GM08714 (cell line): ENCODE data around the gene ZNF185.

Experiments used
- H3K4me3 ChIP-seq: fragments of 200-500 bp; sonication (Bioruptor generic); 2 replicates; pipeline ENCODE4 v1.5.1; 2014; ENCODE audit warnings: mild to moderate bottlenecking, low read length, inconsistent platforms
- ZNF274 ChIP-seq: IDR thresholded peaks from 2 replicates; pipeline ENCODE4 v1.6.1; 2012; ENCODE audit warnings: mild to moderate bottlenecking, low read depth, low read length

Gene ZNF185

DNA sequence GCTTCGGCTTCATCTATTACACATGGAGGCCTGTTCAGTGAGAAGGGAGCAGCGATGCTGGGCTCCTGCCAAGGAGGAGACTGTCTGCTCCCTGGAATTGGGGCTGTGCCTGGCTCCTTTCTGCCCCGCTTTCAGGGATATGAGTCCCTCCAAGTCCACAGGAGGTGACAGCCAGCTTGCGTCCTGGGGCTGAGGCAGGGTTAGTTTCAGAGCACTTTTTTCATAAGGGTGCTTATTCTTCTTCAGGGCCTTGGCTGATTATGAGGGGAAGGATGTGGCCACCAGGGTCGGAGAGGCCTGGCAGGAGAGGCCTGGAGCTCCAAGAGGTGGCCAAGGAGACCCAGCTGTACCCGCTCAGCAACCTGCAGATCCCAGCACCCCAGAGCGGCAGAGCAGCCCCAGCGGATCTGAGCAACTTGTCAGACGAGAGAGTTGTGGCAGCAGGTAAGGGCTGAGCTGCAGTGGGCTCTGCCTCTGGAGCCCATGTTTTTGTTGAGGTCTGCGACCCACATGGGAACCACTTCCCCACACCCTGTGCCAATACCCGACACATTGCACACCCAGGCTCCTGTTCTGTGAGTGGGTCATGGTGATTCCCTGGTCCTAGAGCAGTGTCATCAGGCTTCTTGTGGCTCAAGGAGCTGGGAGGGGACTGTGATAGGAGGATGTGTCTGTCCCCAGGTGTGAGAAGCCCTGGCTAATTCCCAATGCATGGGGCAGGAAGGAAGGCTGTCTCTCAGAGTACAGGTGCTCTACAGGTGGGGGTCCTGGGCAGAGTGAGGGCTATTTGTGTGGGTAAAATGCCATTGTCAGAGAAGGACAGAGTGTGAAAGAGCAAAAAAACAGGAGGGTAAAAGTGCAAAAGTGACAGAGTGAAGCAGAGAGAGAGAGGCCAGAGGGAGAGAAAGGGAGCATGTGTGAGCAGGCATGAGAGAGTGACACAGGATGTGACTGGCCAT, 47.4 kb downstream of the ZNF185 start:
- no peak overlapping the region for H3K4me3 ChIP-seq
- TF ChIP-seq ZNF274 = no peak

DNA sequence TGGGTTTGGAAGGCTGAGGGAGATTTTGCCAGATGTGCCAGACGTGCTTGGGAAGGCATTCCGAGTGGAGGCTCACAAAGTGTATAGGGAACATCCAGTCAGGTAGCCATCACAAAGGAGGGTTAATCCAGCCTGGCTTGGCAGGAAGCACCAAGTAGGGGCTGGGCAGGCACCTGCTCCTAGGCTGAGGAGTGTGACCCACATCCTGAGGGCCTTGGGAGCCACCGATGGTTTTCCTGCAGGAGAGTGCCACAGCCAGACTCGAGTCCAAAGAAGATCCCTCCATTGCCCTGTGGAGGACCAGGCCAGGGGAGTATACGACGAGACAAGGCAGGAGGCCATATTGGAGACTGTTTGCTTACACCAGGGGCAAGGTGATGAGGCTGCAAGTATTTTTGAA, 48.8 kb downstream of the ZNF185 start:
- no peak for TF ChIP-seq ZNF274
- no peak overlapping the region for H3K4me3 ChIP-seq
